Sigmoid colon (tissue), 4 donors: ENCODE results near the gene ASB4.

Experiments
- CTCF ChIP-seq, 4 experiments: fragments of 450-650 bp in 3 of 4; fragments of 200-600 bp in 1 of 4; IDR thresholded peaks; one replicate each; pipeline ENCODE4 v1.5.1; 2016 to 2019; ENCODE audit warnings: antibody characterized with exemption in 4 of 4, mild to moderate bottlenecking in 3 of 4, moderate library complexity in 2 of 4
- EP300 ChIP-seq, 4 donors: sonication (generic); formaldehyde crosslinking; IDR thresholded peaks; one replicate each; pipeline ENCODE4 v1.6.1; 2017; ENCODE audit warnings: antibody characterized with exemption in 4 of 4
- POLR2A ChIP-seq, 2 donors: fragments of 450-650 bp; IDR thresholded peaks; one replicate each; pipeline ENCODE4 v1.6.1; 2016; ENCODE audit warnings: antibody characterized with exemption in 2 of 2, mild to moderate bottlenecking in 2 of 2, moderate library complexity in 2 of 2
- POLR2AphosphoS5 ChIP-seq, 4 donors: sonication (generic); formaldehyde crosslinking; IDR thresholded peaks; one replicate each; pipeline ENCODE4 v1.6.1; 2017; ENCODE audit warnings: antibody characterized with exemption in 4 of 4

- TF ChIP-seq POLR2A (IDR thresholded peaks at IDR 0.05): no peak
- no peak for TF ChIP-seq CTCF (IDR thresholded peaks at IDR 0.05)
- TF ChIP-seq EP300 (IDR thresholded peaks at IDR 0.05): no peak
- TF ChIP-seq POLR2AphosphoS5 (IDR thresholded peaks at IDR 0.05): no peak
Measured at GRCh38 chr7:95556777-95557176, 71.0 kb downstream of the ASB4 start.
